Eye (tissue), 1 donor: Measurements from ENCODE around the gene SHC4.

ENCODE experiments used
- DNase-seq: peaks from one replicate; pipeline ENCODE4 v3.0.0-alpha.2; 2015

SHC4 gene

DNA sequence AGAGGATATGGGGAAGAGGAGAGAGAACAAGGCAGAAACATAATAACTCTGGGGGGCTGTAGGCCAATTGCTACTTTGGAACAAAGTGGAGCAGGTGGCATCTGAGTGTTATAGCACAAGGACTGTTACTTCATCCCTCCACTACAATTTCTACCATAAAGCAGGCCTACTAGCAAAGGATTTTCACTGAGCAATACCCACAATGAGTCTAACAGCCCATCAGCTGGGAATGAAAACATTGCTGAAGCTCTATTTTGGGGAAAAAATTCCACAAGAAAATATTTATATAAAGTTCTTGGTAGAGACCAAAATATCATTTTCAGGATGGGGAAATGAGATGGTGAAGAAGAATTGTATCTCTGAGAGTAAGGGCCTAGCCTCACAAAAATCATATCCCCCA is 3.6 kb upstream of the SHC4 start:
- DNase-seq = no peak

DNA sequence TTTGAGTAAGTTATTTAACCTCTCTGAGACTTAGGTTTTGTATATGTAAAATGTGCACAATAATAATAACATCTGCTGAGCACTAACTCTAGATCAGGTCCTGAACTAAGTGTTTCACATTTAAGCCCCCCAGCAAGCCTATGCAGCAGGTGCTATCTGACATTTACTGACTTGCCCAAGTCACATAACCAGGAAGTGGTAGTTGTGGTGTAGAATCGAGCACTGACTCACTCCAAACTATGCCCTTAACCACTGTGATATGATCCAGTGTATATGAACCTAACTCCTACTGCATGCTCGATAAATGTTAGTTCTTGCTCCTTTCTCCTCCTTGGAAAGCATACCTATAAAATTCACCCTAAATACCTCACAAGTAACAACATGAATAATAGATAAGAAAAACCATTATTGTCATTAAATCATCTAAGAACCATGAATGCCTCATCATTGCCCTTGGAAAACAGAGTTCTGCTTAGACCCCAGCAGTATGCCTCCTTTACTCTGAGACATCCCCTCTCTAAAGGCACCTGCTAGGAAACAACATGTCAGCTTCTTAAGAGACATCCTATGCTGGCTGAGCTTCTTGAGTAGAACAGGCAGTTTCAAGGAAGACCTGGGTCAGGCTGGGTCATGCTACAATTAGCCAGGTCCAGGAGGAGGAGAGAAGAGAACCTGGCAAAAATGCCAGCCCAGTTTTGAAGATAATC is 3.0 kb upstream of the SHC4 start:
- DNase-seq = no peak

DNA sequence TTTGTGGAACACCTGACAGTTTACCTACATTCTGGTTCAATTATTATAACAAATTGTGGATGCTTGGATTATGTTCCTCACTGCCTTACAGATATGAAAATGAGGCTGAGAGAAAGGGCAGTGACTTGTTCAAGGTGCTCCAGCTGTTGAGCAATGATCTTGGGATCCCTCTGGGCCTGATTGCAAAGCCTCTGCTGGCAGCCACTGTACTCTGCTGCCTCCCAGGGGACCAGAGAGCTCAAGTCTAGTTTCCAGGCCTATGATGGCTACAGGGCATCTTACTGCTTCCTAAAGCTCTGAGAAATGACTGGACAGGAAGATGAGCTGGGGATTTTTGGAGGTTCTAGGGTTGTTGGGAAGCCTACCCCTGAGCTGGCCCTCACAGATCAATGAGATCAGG is 2.3 kb upstream of the SHC4 start:
- no peak for DNase-seq

DNA sequence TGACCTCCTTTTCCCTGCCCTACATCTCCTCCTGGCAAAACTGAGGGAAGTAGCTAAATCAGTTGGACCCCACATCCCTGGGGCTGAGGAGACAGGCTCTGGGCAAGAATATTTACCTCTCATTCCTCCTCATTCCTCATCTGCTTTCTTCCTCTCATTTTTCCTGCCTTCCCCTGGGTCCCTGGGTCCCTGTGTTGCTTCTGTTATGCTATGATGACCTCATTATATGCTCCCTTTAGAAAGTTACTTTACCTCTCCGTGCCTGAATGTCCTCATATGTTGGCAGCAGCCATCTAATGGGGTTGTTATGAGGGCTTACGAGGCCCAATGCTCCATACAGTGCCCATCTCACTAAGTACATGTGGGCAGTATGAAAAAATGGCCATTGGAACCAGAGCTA is 1.2 kb upstream of the SHC4 start:
- no peak for DNase-seq

DNA sequence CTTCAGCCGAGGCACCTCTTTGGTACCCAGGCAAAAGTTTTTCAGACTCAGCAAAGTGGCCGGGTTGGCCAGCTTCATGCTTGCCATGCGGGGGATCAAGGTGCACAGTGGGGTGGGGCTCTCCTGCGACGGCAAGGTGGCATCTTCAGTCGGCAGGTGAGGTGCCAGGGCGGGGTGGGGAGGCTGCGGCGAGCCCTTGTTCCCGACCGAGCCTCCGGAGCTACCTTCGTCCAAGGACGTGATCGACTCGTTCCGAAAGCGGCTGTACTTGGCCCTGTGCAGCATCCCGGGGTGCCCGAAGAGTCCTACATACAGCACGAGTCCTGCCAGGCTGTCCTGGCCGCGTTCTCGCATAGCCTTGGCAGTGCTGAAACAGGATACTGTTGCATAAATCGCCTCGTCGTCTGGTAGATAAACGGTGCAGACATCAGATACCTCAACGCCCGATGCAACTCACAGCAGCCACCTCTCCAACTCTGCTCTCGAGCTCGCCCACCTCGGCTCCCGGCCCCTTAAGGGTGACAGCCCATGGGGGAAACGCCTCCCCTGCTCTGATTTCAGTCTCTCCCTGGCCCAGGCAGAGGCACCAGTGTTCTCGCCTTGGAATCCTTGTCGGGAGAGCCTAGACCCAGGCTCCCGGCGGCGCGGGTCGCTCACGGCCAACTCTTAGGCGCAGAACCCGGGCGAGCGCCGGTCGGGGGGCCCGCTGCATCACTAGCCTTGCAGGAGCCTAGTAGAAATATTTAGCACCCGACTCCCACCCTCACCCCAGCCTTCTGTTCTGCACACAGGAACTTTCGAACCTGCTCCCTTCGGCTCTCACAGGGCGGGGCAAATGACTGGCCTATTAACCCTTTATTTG is 826 bp downstream of the SHC4 start:
- DNase-seq = no peak

DNA sequence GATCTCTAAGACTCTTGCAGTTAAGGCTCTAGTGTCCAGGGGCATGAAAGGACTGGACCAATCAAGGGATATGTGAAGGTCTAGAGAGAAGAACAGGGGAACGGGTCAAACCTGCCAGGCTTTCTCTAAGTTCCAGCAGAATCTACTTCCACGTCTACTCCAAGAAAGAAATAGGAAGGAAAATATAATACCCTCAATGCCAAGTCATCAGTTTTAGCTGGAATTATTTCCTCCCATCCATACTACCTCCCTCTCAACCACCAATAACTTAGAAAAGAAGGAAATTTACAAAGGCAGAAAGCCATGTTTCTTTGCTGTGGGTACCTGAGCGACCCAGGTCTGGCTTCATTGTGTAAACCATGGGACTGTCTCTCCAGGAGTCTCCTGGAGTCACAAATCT is 7.8 kb downstream of the SHC4 start:
- no peak for DNase-seq

DNA sequence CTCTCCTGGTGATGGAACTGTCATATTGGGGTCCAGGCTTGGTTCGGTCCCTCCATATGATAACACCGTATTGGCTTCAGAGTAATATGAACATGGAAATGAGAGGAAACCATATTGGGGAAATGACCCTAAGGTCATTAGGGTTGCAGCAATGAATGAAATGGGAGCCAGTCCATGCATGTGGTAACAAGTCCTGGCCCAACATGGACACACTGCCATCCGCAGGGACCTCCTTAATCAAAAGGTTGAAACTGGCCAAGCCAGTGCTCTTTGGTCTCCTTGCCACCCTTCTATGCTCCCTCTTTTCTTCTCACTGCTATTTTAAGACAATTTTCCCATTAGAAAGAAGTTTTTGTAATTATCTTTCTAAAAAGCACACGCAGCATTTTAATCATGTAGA is 8.3 kb downstream of the SHC4 start:
- DNase-seq = no peak

DNA sequence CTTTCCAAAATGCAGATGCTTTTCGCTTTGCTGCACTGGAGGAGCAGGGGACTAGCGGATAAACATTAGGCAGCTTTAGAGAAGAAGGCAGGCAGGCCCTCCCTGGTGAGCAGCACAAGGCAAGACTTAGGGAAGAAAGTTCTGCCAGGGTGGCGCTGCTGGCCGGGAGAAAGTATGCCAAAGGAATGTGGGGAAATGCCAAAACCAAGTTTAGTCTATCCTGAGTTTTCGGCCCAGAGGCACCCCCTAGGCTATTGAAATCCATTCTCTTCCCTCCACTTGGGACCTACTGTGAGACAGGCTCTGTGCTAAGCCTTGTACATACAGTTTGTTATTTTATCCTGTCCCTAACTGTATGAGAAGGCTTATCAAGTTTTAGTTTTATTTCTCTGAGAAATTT is 9.2 kb downstream of the SHC4 start:
- DNase-seq = no peak

DNA sequence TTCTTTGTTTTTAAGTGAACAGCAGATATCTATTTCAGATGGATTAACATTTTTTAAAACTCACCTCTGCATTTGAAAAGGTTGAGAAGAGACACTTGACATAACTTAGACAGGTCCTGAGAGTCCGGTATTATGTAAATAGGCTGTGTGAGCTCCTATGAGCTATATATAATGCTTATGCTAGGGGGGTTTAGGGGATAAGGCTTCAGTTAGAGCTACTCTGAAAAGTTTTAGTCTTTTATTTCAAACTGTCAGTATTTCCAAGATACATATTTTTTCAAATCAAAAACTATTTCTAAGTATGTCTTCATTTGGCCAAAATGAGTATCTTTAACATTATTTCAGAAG is 16.9 kb downstream of the SHC4 start:
- DNase-seq = no peak

DNA sequence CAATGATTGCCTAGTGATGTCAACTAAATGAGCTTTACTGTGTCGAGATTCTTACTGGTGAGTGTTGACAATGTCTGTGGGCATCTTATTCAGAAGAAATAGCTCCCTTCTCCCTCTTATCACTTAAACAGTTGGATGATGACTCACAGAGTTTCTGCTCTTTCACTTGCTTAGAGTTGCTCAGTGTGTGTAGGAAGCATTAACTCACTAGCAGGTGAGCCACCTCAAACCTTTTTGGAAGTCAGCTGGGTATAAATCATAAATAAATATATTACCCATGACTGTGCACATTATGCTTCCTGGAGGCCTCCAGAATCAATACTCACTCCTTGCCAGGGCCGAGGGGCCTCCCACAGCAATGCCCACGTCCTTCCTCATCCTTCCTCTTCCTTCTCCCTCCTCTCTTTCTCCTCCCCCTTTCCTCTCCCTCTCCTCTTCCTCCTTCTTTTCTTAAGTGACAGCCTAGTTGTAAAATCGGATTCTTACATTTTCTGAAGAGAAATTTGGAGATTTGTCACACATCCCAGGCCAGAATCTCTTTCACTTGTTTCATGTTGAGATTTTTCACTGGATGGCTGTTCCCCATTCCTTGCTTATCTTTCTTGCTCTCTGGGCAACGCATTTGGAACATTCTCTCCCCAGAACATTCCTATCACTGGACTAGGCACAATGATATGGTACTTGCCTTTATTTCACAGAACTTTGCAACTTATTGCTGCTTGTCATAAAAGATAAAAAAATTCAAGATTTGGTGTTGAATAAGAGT is 17.5 kb downstream of the SHC4 start:
- no peak for DNase-seq

DNA sequence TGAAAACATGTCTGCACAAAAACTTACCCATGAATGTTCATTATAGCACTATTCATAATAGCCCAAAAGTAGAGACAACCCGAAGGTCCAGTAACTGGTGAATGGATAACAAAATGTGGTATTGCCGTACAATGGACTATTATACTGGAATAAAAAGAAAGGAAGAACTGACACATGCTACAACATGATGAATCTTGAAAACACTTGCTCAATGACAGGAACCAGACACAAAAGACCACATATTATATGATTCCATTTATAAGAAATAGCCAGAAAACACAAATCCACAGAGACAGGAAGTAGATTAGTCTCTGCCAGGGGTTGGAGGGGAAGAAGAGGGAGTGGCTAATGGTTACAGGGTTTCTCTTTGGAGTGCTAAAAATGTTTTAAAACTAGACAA is 18.3 kb downstream of the SHC4 start:
- DNase-seq = no peak

DNA sequence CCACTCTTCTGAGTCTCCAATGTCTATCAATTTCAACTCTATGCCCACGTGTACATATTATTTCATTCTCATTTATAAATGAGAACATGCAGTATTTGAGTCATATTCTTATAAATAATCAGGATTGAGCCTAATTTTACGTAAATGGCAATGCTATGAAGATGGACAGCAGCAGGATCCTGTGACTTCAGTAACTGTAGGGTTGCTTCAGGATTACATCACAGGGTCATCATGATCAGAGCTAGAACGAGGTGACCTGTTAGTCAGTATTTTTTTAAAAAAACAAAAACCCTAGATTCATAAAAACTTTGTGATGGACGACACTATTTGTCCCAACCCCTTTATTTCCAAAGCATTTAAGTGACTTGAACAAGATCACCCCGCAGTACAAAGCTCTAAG is 21.8 kb downstream of the SHC4 start:
- no peak for DNase-seq

DNA sequence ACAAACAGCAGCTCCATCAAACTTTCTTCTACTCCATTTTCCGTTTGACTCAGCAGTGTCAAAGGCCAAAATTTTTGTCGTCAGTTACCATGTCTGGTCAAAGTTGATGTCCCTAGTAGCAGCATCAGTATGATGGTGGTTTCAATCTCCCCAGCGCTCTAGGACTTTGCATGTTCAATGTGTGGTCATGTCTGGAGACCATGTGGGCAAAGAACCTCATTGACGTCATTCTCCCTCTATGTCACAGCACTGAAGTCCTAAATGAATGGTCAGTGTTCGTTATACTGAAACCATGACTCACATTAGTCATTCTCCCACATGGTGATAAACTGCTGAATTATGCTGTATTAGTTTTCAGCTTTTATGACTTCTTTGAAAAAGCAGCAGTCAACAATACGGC is 23.2 kb downstream of the SHC4 start:
- no peak for DNase-seq

DNA sequence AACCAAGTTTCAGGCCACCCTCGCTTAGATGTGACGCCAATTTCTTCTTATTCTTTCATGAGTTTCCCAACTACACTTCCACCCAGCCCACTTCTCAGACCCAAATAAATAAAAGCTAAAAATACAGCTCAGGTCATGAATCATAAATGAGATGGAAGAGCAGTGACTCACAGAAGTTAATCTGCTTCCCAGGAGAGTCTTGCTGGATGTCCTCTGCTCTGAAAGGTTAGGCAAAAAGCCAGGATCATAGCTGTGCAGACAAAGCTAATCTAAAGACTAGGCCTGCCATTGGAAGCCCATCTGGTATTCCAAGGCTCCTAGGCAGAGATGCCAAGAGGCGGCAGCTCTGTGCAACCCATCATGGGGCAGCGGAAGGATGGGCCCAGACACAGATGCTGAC is 24.1 kb downstream of the SHC4 start:
- DNase-seq = no peak

DNA sequence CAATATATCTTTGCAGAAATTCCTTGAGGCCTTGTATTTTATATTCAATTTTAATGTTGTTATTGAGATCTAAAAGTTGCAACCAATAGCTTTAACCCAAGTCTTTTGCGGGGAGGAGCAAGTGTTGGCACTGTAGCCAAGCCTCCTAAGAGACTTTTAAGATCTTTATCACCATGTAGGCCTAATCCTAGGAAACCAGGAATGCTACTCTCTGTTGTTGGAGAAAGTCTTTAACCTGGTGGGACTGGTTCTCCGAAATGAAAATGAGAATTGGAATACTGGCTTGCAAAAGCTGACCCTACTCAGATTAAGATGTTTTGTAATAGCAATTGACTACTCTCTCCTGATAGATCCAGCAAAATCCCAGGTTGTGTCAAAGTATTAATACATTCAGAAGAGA is 25.8 kb downstream of the SHC4 start:
- no peak for DNase-seq

DNA sequence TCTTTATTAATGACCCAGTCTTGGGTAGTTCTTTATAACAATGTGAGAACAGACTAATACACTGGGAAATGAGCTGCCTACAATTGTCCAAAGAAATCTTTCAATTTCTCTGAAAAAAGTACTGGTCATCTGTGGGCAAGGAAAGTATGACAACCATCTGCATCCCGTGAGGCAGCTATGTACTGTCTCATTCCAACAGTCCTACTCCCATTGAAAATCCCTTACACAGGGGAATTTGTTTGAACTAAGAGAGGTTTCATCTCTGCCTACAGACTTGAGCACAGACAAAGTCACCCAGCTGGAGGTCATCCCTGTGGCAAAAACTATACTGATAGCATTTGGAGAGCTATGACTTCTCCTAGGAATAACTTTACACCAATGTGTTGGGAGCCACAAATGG is 27.1 kb downstream of the SHC4 start:
- no peak for DNase-seq

DNA sequence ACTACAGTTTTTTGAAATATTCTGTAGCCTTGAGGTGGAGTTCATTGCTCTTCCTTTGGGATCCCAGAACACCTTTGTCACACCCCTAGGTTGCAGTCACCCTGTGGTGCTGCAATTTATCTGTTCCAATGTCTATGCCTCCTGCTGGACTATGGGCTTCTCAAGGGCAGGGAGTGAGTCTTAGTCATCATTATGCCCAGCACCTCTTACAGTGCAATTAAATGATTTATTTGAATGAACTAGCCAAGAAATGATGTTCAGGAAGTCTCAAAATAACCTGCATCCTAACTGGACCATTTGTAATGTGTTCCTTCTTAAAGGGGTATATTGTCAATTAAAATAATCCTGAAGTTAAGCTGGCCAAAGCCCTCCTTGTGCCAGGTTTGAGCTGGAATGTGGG is 28.5 kb downstream of the SHC4 start:
- no peak for DNase-seq

DNA sequence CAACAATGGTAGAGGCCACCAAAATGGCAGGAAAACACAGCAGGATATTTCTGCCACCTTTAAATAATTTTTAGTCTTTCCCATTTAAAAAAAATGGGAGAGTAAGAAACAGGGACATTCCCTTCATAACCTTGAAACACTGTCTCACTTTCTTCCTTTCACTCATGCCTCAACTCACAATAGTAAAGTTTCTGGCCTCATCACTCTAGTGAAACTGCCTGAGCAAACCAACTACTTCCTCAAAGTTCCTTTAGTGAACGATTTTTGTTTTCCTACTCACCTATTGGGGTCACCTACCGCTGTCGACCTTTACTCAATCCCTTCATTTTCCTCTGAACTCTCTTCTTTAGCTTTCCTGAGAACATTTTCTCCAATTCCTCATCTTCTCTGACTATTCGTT is 33.0 kb downstream of the SHC4 start:
- DNase-seq = no peak

DNA sequence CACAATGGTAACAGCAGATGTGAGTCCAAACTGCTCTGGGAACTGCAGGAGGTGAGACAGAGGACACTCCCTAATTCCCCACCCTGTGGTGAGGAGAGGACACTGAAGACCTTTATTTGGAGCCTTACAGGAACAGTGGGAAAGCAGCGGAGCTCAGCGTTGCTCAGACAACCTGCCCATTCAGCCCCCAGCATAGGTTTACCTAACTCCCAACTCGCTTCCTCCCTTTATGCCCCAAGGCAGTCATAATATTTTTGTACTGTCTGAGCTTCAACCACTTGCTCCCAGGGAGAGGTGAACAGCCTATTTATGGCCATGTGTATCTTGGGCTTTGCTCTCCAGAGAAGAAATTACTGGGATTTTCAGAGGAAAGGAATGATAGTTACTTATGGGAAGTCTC is 34.1 kb downstream of the SHC4 start:
- no peak for DNase-seq

DNA sequence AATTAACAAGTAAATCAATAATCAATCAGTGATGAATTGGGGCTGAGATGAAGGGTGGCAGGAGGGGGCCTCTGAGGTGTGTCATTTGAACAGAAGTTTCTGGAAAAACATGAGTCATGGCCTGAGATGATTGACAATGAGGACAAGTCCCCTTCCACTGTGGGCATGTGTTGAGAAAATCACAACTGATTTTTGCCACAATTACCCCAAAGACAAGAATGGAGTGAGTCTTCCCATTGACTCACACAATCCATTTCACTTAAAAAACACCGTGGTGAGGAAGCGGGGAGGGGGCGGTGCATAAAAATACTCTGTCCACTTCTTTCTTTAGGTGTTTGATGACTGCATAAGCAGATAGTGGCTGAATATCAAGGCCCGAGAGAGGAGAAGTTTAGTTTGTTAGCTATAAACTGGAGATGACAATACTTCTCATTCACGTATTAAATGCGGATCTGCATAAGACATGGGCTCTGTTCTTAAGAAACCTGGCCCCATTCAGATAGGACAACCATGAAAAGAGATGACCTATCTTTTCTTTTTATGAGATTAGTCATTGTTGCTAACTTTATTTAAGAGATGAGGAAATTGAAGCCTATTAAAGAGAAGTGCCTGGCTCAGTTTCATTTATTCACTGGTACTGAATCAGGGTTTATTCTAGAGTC is 34.7 kb downstream of the SHC4 start:
- no peak for DNase-seq

DNA sequence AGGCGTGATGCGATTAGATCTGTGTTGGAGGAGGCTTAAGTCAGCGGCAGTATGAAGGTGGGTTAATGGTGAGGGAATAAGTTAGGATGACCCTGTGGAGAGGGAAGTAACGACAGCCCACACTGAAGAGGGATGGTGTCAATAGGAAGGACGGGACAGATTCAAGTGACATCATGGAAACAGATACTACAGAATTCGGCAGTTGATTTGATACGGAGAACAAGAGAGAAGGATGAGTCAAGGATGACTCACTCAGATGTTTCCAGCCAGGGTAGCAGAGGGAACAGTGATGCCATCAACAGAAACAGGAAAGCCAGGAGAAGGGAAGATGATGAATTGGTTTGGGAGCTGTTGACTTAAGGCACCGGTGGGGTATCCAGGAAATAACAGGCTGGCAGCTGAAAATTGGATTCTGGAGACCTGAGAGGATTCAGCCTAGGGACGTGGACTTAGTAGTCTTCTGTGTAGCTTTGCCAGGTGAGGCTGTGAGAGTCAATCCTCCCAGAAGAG is 38.0 kb downstream of the SHC4 start:
- no peak for DNase-seq

DNA sequence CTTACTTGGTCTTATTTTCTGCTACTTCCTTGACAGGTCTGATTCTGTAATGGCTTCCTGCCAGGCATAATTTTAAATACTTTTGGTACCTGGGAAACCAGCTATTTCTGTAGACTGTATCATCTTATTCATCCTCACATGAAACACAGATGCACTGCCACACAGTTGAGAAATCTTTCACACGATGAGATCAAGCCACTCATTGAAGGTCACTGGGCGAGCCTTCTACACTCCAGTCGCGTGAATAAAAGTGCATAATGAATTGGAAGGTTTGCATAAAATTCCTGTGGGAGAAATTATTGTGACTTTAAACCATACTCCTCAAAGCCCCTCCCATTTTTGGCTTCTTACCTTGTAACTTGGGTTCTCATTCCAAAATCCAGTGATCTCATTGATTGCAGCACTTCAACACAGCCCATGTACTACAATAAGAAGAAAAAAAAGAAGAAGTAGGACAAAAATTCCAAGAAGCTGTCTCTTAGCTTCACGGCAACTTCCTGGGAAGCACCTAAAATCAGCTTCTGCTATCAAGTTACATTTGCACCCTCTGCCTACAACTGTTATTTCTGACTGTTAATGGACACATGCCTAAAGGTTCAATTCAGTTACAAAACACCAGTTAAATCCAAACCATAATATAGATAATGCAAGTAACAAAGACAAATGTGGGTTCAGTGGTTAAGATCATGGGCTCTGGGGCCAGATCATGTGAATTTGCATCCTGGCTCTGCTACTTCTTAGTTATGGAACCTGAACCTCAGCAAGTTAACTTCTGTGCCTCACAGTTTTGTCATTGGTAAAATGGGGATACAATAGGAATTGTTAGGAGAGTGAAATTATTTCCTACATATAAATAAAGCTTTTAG is 39.0 kb downstream of the SHC4 start:
- no peak for DNase-seq
